H9 (cell line): ENCODE measurements around the gene NDN. TPM values are rescaled to one million over a fixed set of nuclear protein-coding genes. Genes with fewer than 3 reads are reported as not detected.

ENCODE experiments used
- DNase-seq: peaks from one replicate; pipeline ENCODE4 v3.0.0-alpha.2; 2017
- H2AFZ ChIP-seq: one replicate; pipeline ENCODE4 v1.6.1; 2013; ENCODE audit warnings: mild to moderate bottlenecking, low read length, control low read depth, moderate library complexity
- H2AK5ac ChIP-seq: 2 replicates; pipeline ENCODE4 v1.6.1; 2013; ENCODE audit warnings: low read length, control low read depth, mixed read lengths; ENCODE audit not compliant: insufficient read length
- H2BK120ac ChIP-seq: one replicate; pipeline ENCODE4 v1.6.1; 2013; ENCODE audit warnings: low read depth, mild to moderate bottlenecking, low read length, control low read depth, inconsistent platforms; ENCODE audit not compliant: poor library complexity, severe bottlenecking
- H2BK12ac ChIP-seq: 2 replicates; pipeline ENCODE4 v1.6.1; 2013; ENCODE audit warnings: low read length, control low read depth, mixed read lengths, low read depth; ENCODE audit not compliant: insufficient read length
- H2BK15ac ChIP-seq: 2 replicates; pipeline ENCODE4 v1.6.1; 2013; ENCODE audit warnings: low read depth, low read length, control low read depth
- H2BK20ac ChIP-seq: one replicate; pipeline ENCODE4 v1.6.1; 2013; ENCODE audit warnings: low read depth, mild to moderate bottlenecking, low read length, control low read depth, inconsistent platforms; ENCODE audit not compliant: poor library complexity, severe bottlenecking
- H2BK5ac ChIP-seq: 2 replicates; pipeline ENCODE4 v1.6.1; 2013; ENCODE audit warnings: low read length, control low read depth, mixed read lengths; ENCODE audit not compliant: insufficient read length
- H3K14ac ChIP-seq: 2 replicates; pipeline ENCODE4 v1.6.1; 2013; ENCODE audit warnings: low read length, control low read depth; ENCODE audit not compliant: insufficient read depth
- H3K18ac ChIP-seq: 2 replicates; pipeline ENCODE4 v1.6.1; 2013; ENCODE audit warnings: low read depth, mild to moderate bottlenecking, mixed read lengths, low read length, control low read depth; ENCODE audit not compliant: insufficient read length
- H3K23ac ChIP-seq: 2 replicates; pipeline ENCODE4 v1.6.1; 2013; ENCODE audit warnings: low read length, control low read depth, mixed read lengths, low read depth; ENCODE audit not compliant: insufficient read length
- H3K23me2 ChIP-seq: 2 replicates; pipeline ENCODE4 v1.6.1; 2013; ENCODE audit warnings: low read depth, mild to moderate bottlenecking, mixed read lengths, low read length, control low read depth; ENCODE audit not compliant: insufficient read length, poor library complexity, severe bottlenecking
- H3K27ac ChIP-seq: 2 replicates; pipeline ENCODE4 v1.5.1; 2013; ENCODE audit warnings: low read length, control low read depth, mixed read lengths, low read depth; ENCODE audit not compliant: insufficient read length
- H3K27me3 ChIP-seq: 2 replicates; pipeline ENCODE4 v1.6.1; 2013; ENCODE audit warnings: low read length, control low read depth, inconsistent platforms; ENCODE audit not compliant: insufficient read depth
- H3K4ac ChIP-seq: 2 replicates; pipeline ENCODE4 v1.6.1; 2013; ENCODE audit warnings: low read depth, mild to moderate bottlenecking, control low read depth, inconsistent platforms, low read length, moderate library complexity
- H3K4me1 ChIP-seq: 2 replicates; pipeline ENCODE4 v1.6.1; 2013; ENCODE audit warnings: low read length, control low read depth, inconsistent platforms; ENCODE audit not compliant: insufficient read depth
- H3K4me2 ChIP-seq: 2 replicates; pipeline ENCODE4 v1.6.1; 2013; ENCODE audit warnings: low read length, control low read depth, mixed read lengths; ENCODE audit not compliant: insufficient read length, insufficient read depth
- H3K56ac ChIP-seq: 2 replicates; pipeline ENCODE4 v1.6.1; 2013; ENCODE audit warnings: low read depth, mild to moderate bottlenecking, mixed read lengths, low read length, control low read depth; ENCODE audit not compliant: insufficient read length
- H3K79me1 ChIP-seq: 2 replicates; pipeline ENCODE4 v1.6.1; 2013; ENCODE audit warnings: low read depth, mild to moderate bottlenecking, moderate library complexity, low read length, control low read depth, inconsistent platforms; ENCODE audit not compliant: insufficient read depth, poor library complexity, severe bottlenecking
- H3K79me2 ChIP-seq: 2 replicates; pipeline ENCODE4 v1.6.1; 2013; ENCODE audit warnings: low read length, control low read depth, inconsistent platforms; ENCODE audit not compliant: insufficient read depth
- H3K9ac ChIP-seq: 2 replicates; pipeline ENCODE4 v1.6.1; 2013; ENCODE audit warnings: low read length, control low read depth, mixed read lengths; ENCODE audit not compliant: insufficient read length; ENCODE audit errors: extremely low read depth
- H3K9me3 ChIP-seq: one replicate; pipeline ENCODE4 v1.6.1; 2013; ENCODE audit warnings: low read depth, low read length, inconsistent platforms; ENCODE audit not compliant: control insufficient read depth
- H3T11ph ChIP-seq: one replicate; pipeline ENCODE4 v1.6.1; 2013; ENCODE audit warnings: mild to moderate bottlenecking, low read length, control low read depth, inconsistent platforms
- H4K20me1 ChIP-seq: one replicate; pipeline ENCODE4 v1.6.1; 2013; ENCODE audit not compliant: control insufficient read depth, insufficient read length, insufficient read depth
- H4K5ac ChIP-seq: 2 replicates; pipeline ENCODE4 v1.6.1; 2013; ENCODE audit warnings: low read depth, mild to moderate bottlenecking, mixed read lengths, low read length, control low read depth; ENCODE audit not compliant: insufficient read length
- H4K8ac ChIP-seq: replicated peaks from 2 replicates; pipeline ENCODE4 v1.6.1; 2013; ENCODE audit warnings: low read length, control low read depth, mixed read lengths, low read depth; ENCODE audit not compliant: insufficient read length
- H4K91ac ChIP-seq: 2 replicates; pipeline ENCODE4 v1.6.1; 2013; ENCODE audit warnings: low read depth, mild to moderate bottlenecking, moderate library complexity, mixed read lengths, low read length, control low read depth; ENCODE audit not compliant: insufficient read length
- H3K27ac Mint-ChIP-seq, 3 experiments: 2 replicates in 2 of 3; 3 replicates in 1 of 3; pipeline ENCODE4 v1.8.0; 2020 to 2021; ENCODE audit warnings: mixed read lengths in 3 of 3, mild to moderate bottlenecking in 1 of 3, moderate library complexity in 1 of 3
- H3K27me3 Mint-ChIP-seq: 2 replicates; pipeline ENCODE4 v1.8.0; 2021; ENCODE audit warnings: low read depth, mild to moderate bottlenecking, moderate library complexity, mixed read lengths
- H3K36me3 Mint-ChIP-seq, 3 experiments: 2 replicates in 2 of 3; 3 replicates in 1 of 3; pipeline ENCODE4 v1.8.0; 2020 to 2021; ENCODE audit warnings: low read depth in 3 of 3, mixed read lengths in 3 of 3; ENCODE audit not compliant: insufficient read depth in 1 of 3
- H3K4me1 Mint-ChIP-seq, 2 experiments: 2 replicates each; pipeline ENCODE4 v1.8.0; 2020; ENCODE audit warnings: mixed read lengths in 2 of 2
- H3K4me3 Mint-ChIP-seq, 2 experiments: 2 replicates in 1 of 2; 3 replicates in 1 of 2; pipeline ENCODE4 v1.8.0; 2020 to 2021; ENCODE audit warnings: mild to moderate bottlenecking in 2 of 2, mixed read lengths in 2 of 2, moderate library complexity in 1 of 2
- H3K9me3 Mint-ChIP-seq, 2 experiments: 2 replicates in 1 of 2; 3 replicates in 1 of 2; pipeline ENCODE4 v1.8.0; 2020; ENCODE audit warnings: mild to moderate bottlenecking in 2 of 2, mixed read lengths in 2 of 2, moderate library complexity in 1 of 2
- CTCF ChIP-seq: fragments of 200-600 bp; sonication (generic); conservative IDR thresholded peaks from 3 replicates; pipeline ENCODE4 v1.8.0; 2021; ENCODE audit warnings: antibody characterized with exemption, mild to moderate bottlenecking
- WGBS: extraction: QIAGEN DNeasy Blood & Tissue Kit; methylation state at CpG from one replicate; pipeline ENCODE4 v1.1.7; 2013; ENCODE audit warnings: missing lambda C conversion rate, low lambda C conversion rate, mixed read lengths; ENCODE audit not compliant: insufficient read length; ENCODE audit errors: extremely low coverage; 5-methylcytosine and 5-hydroxymethylcytosine counted together
- total RNA-seq: library from RNA; stranded (reverse); gene quantifications from 2 replicates; pipeline ENCODE4 v1.2.1, GENCODE V29; 2021

The NDN gene
- total RNA-seq, 1 experiment from 2014 or later = 34.8 TPM

- Histone ChIP-seq H3K4me2 (no peak overlapping the region), H3K79me1 (no peaks in the 10 kb centered on the region), H2BK12ac (no peak overlapping the region), H3K9ac (no peak overlapping the region), H3K27ac (no peak overlapping the region), H3T11ph (no peak overlapping the region), H2BK20ac (no peak overlapping the region), H2BK120ac (no peak overlapping the region), H3K14ac (no peak overlapping the region), H3K23me2 (no peaks in the 10 kb centered on the region), H3K79me2 (no peaks in the 10 kb centered on the region), H3K9me3 (peaks cover 55% of the 10 kb centered on the region), H4K5ac (no peak overlapping the region), H2AFZ (no peak overlapping the region), H3K27me3 (no peaks in the 10 kb centered on the region), H3K56ac (no peak overlapping the region), H3K4ac (no peak overlapping the region), H4K20me1 (no peaks in the 10 kb centered on the region), H4K8ac (no peak overlapping the region), H3K23ac (no peak overlapping the region), H2BK15ac (no peak overlapping the region), H3K18ac (no peak overlapping the region), H4K91ac (no peak overlapping the region), H2BK5ac (no peak overlapping the region), H3K4me1 (no peaks in the 10 kb centered on the region), H2AK5ac (no peak overlapping the region)
- no CpG with 5 or more reads among the region's 1 CpG for WGBS
- Mint-ChIP-seq H3K36me3 (peaks cover 4 to 6% (median 6%) of the 10 kb centered on the region in 3 experiments; a peak in 5 of 7 replicates), H3K4me1 (peaks cover 0 to 2% of the 10 kb centered on the region in 2 experiments; a peak in 2 of 4 replicates), H3K4me3 (no peak overlapping the region), H3K27me3 (peaks cover 4% of the 10 kb centered on the region), H3K9me3 (peaks cover 65 to 73% of the 10 kb centered on the region in 2 experiments), H3K27ac (no peak overlapping the region)
- TF ChIP-seq CTCF = no peak
- no peak for DNase-seq
These were observed 7.5 kb upstream of the NDN start for GRCh38 chr15:23694592-23694991.
